ENCODE measurements around the gene ZNHIT2.

The ZNHIT2 gene

DNA sequence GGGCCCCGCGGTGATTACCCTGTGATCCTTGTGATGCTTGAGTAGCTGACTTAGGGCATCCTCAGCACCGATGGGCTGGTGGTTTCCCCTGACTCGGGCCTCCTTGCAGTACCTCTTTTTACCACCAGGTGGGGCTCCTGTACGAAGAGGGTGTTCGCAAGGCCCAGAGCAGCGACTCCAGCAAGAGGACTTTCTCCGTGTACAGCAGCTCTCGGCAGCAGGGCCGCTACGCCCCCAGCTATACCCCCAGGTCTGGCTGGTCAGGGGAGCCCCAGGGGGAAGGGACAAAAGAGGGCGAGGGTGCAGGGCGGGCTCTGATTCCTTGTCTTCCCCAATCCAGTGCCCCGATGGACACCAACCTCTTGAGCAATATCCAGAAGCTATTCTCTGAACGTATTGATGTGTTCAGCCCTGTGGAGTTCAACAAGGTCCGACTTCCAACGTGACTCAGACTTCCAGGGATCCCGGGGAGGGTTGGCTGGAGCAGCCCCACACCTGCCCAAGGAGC lies 7.1 kb downstream of the ZNHIT2 start:
- peaks cover 23 to 55% of the 10 kb centered on the region in 2 experiments for H3K36me3 ChIP-seq (ENCODE audit: control insufficient read depth in 1 of 2, insufficient read depth in 2 of 2, low read depth in 1 of 2, low read length in 2 of 2)
- no peaks in the 10 kb centered on the region for H3K9me3 ChIP-seq (ENCODE audit: control insufficient read depth, low read length)
- H3K18ac ChIP-seq (ENCODE audit: low read depth in 1 of 2, low read length in 2 of 2), result peak overlapping the region; percentile 9 to 48
- no peak overlapping the region for H3K14ac ChIP-seq (ENCODE audit: low read length in 2 of 2)
- H3K9ac ChIP-seq (ENCODE audit: low read length), result peak overlapping the region; percentile 58
- WGBS, result 16% methylated on average over 18 of the region's 18 CpGs
- no peak overlapping the region for H2BK15ac ChIP-seq (ENCODE audit: low read depth, poor library complexity, severe bottlenecking)
- peaks cover 33% of the 10 kb centered on the region for H3K4me1 ChIP-seq (ENCODE audit: control insufficient read depth, insufficient read depth, low read depth, low read length)
- H4K91ac ChIP-seq (ENCODE audit: low read length), result peak overlapping the region; percentile 56
- H3K4me3 ChIP-seq (ENCODE audit: insufficient read depth in 1 of 2, low read depth in 1 of 2, low read length in 2 of 2), result peak overlapping the region in 1 of 2 experiments; percentile 26
- H3K79me1 ChIP-seq (replicated peaks; ENCODE audit: low read length, poor library complexity, severe bottlenecking), result peaks cover 43% of the 10 kb centered on the region
- no peak overlapping the region for H4K8ac ChIP-seq (ENCODE audit: low read length)
- H3K27me3 ChIP-seq (ENCODE audit: control insufficient read depth in 1 of 2, insufficient read depth in 1 of 2, low read length in 2 of 2), result no peaks in the 10 kb centered on the region
- no peak overlapping the region for H3K4me2 ChIP-seq (ENCODE audit: low read length, poor library complexity, severe bottlenecking)
- H2BK12ac ChIP-seq (ENCODE audit: low read length in 2 of 2), result peak overlapping the region in 1 of 2 experiments; percentile 47
- H2BK5ac ChIP-seq (ENCODE audit: low read depth, low read length, poor library complexity, severe bottlenecking), result no peak overlapping the region
- H3K23ac ChIP-seq (ENCODE audit: low read length in 2 of 2), result no peak overlapping the region
- no peak overlapping the region for H2AK5ac ChIP-seq (ENCODE audit: low read length, severe bottlenecking)
- no peak overlapping the region for H2AFZ ChIP-seq (ENCODE audit: low read depth, low read length)
- DNase-seq, result peak; percentile 85
- H2BK120ac ChIP-seq (ENCODE audit: low read depth, low read length), result no peak overlapping the region
- H3K27ac ChIP-seq (ENCODE audit: low read length, poor library complexity, severe bottlenecking), result peak overlapping the region; percentile 35
- H3K4ac ChIP-seq (ENCODE audit: low read depth in 1 of 2, low read length in 2 of 2), result peak overlapping the region in 1 of 2 experiments; percentile 32

DNA sequence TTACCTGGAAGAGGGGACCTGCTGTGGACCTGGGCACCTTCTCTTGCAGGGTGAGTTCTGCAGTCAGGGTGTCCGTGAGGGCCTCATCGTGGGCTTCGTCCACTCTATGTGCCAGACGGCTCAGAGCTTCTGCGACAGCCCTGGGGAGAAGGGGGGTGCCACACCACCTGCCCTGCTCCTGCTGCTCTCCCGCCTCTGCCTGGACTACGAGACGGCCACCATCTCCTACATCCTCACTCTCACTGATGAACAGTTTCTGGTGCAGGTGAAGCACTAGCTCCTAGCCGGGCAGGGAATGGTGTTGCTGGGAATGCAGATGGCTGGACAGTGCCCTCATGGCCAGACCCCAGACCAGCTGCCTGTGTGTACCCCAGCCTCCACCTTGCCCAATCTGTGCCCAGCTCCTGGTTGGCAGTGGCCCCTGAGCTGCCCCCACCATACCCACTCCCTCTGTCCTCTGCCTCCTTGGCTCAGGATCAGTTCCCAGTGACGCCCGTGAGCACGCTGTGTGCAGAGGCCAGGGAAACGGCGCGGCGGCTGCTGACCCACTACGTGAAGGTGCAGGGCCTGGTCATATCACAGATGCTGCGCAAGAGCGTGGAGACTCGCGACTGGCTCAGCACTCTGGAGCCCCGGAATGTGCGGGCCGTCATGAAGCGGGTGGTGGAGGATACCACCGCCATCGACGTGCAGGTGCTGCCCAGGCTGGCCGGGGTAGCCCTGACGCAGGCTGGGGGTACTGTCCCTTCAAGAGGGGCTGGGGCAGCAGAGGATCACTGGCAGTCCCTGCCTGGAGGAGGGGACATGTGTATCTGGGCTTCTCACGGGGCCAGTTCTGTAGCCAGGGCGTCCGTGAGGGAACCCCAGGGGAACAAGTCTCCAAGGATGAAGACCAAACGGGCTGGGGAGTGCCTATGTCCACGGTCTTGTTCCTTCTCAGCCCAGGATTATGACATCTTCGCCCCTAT lies 8.0 kb downstream of the ZNHIT2 start:
- Histone ChIP-seq H3K18ac (ENCODE audit: low read depth in 1 of 2, low read length in 2 of 2) (no peak overlapping the region), H3K9ac (ENCODE audit: low read length) (no peak overlapping the region), H3K4me1 (ENCODE audit: control insufficient read depth, insufficient read depth, low read depth, low read length) (peaks cover 27% of the 10 kb centered on the region), H4K91ac (ENCODE audit: low read length) (no peak overlapping the region), H3K9me3 (ENCODE audit: control insufficient read depth, low read length) (no peaks in the 10 kb centered on the region), H4K8ac (ENCODE audit: low read length) (no peak overlapping the region), H3K4me3 (ENCODE audit: insufficient read depth in 1 of 2, low read depth in 1 of 2, low read length in 2 of 2) (no peak overlapping the region), H3K79me1 (replicated peaks; ENCODE audit: low read length, poor library complexity, severe bottlenecking) (peaks cover 38% of the 10 kb centered on the region), H3K27me3 (ENCODE audit: control insufficient read depth in 1 of 2, insufficient read depth in 1 of 2, low read length in 2 of 2) (no peaks in the 10 kb centered on the region), H2AK5ac (ENCODE audit: low read length, severe bottlenecking) (no peak overlapping the region), H3K36me3 (ENCODE audit: control insufficient read depth in 1 of 2, insufficient read depth in 2 of 2, low read depth in 1 of 2, low read length in 2 of 2) (peaks cover 21 to 48% of the 10 kb centered on the region in 2 experiments), H2AFZ (ENCODE audit: low read depth, low read length) (no peak overlapping the region), H3K23ac (ENCODE audit: low read length in 2 of 2) (no peak overlapping the region), H2BK120ac (ENCODE audit: low read depth, low read length) (no peak overlapping the region), H2BK12ac (ENCODE audit: low read length in 2 of 2) (no peak overlapping the region), H3K4me2 (ENCODE audit: low read length, poor library complexity, severe bottlenecking) (no peak overlapping the region), H3K4ac (ENCODE audit: low read depth in 1 of 2, low read length in 2 of 2) (no peak overlapping the region), H3K27ac (ENCODE audit: low read length, poor library complexity, severe bottlenecking) (no peak overlapping the region), H2BK15ac (ENCODE audit: low read depth, poor library complexity, severe bottlenecking) (no peak overlapping the region), H2BK5ac (ENCODE audit: low read depth, low read length, poor library complexity, severe bottlenecking) (no peak overlapping the region), H3K14ac (ENCODE audit: low read length in 2 of 2) (no peak overlapping the region)
- WGBS, result 91% methylated on average over 36 of the region's 36 CpGs
- no peak for DNase-seq

DNA sequence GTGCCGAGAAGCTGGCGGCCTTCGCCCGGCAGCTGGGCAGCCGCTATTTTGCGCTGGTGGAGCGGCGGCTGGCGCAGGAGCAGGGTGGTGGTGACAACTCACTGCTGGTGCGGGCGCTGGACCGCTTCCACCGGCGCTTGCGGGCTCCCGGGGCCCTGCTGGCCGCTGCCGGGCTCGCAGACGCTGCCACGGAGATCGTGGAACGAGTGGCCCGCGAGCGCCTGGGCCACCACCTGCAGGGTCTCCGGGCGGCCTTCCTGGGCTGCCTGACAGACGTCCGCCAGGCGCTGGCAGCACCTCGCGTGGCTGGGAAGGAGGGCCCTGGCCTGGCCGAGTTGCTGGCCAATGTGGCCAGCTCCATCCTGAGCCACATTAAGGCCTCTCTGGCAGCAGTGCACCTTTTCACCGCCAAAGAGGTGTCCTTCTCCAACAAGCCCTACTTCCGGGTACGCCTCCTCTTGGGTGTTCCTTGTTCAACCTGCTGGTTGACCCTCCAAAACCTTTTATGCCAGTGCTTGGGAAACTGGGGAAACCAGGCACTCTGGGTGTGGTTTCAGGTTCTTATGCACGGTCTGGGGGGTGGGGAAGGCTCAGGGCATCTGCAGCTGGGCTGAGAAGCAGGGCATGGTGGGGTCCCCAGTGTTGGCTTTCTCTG lies 8.9 kb downstream of the ZNHIT2 start:
- H3K4me3 ChIP-seq (ENCODE audit: insufficient read depth in 1 of 2, low read depth in 1 of 2, low read length in 2 of 2), result no peak overlapping the region
- H4K91ac ChIP-seq (ENCODE audit: low read length), result no peak overlapping the region
- H2BK12ac ChIP-seq (ENCODE audit: low read length in 2 of 2), result no peak overlapping the region
- no peak overlapping the region for H3K14ac ChIP-seq (ENCODE audit: low read length in 2 of 2)
- H2AK5ac ChIP-seq (ENCODE audit: low read length, severe bottlenecking), result no peak overlapping the region
- H2BK120ac ChIP-seq (ENCODE audit: low read depth, low read length), result no peak overlapping the region
- no peak overlapping the region for H3K23ac ChIP-seq (ENCODE audit: low read length in 2 of 2)
- H2AFZ ChIP-seq (ENCODE audit: low read depth, low read length), result no peak overlapping the region
- H2BK5ac ChIP-seq (ENCODE audit: low read depth, low read length, poor library complexity, severe bottlenecking), result no peak overlapping the region
- H2BK15ac ChIP-seq (ENCODE audit: low read depth, poor library complexity, severe bottlenecking), result no peak overlapping the region
- peaks cover 23% of the 10 kb centered on the region for H3K4me1 ChIP-seq (ENCODE audit: control insufficient read depth, insufficient read depth, low read depth, low read length)
- no peak overlapping the region for H3K4me2 ChIP-seq (ENCODE audit: low read length, poor library complexity, severe bottlenecking)
- H3K4ac ChIP-seq (ENCODE audit: low read depth in 1 of 2, low read length in 2 of 2), result no peak overlapping the region
- WGBS, result 95% methylated on average over 35 of the region's 38 CpGs
- no peaks in the 10 kb centered on the region for H3K9me3 ChIP-seq (ENCODE audit: control insufficient read depth, low read length)
- no peak overlapping the region for H3K27ac ChIP-seq (ENCODE audit: low read length, poor library complexity, severe bottlenecking)
- H3K9ac ChIP-seq (ENCODE audit: low read length), result no peak overlapping the region
- H3K79me1 ChIP-seq (replicated peaks; ENCODE audit: low read length, poor library complexity, severe bottlenecking), result peaks cover 38% of the 10 kb centered on the region
- H3K18ac ChIP-seq (ENCODE audit: low read depth in 1 of 2, low read length in 2 of 2), result no peak overlapping the region
- no peak for DNase-seq
- peaks cover 21 to 44% of the 10 kb centered on the region in 2 experiments for H3K36me3 ChIP-seq (ENCODE audit: control insufficient read depth in 1 of 2, insufficient read depth in 2 of 2, low read depth in 1 of 2, low read length in 2 of 2)
- no peak overlapping the region for H4K8ac ChIP-seq (ENCODE audit: low read length)
- no peaks in the 10 kb centered on the region for H3K27me3 ChIP-seq (ENCODE audit: control insufficient read depth in 1 of 2, insufficient read depth in 1 of 2, low read length in 2 of 2)

Data from mesenchymal stem cell (in vitro differentiated cells and primary cell).